Osteocyte (in vitro differentiated cells): Measurements from ENCODE around the gene TOM1L1. TPM values are rescaled to one million over a fixed set of nuclear protein-coding genes. Genes with fewer than 3 reads are reported as not detected.

Source experiments
- DNase-seq: peaks from one replicate; pipeline ENCODE4 v3.0.0; 2021; ENCODE audit warnings: mixed read lengths; ENCODE audit not compliant: unreplicated experiment; ENCODE audit errors: extremely low spot score
- H3K27ac Mint-ChIP-seq: one replicate; pipeline ENCODE4 v1.8.0; 2021; ENCODE audit warnings: mild to moderate bottlenecking, mixed read lengths; ENCODE audit not compliant: unreplicated experiment
- H3K27me3 Mint-ChIP-seq: one replicate; pipeline ENCODE4 v1.8.0; 2021; ENCODE audit warnings: mixed read lengths; ENCODE audit not compliant: unreplicated experiment
- H3K36me3 Mint-ChIP-seq: one replicate; pipeline ENCODE4 v1.8.0; 2021; ENCODE audit warnings: mixed read lengths; ENCODE audit not compliant: unreplicated experiment
- H3K4me1 Mint-ChIP-seq: one replicate; pipeline ENCODE4 v1.8.0; 2021; ENCODE audit warnings: mixed read lengths; ENCODE audit not compliant: unreplicated experiment
- H3K4me3 Mint-ChIP-seq: one replicate; pipeline ENCODE4 v1.8.0; 2021; ENCODE audit warnings: mild to moderate bottlenecking, moderate library complexity, mixed read lengths; ENCODE audit not compliant: unreplicated experiment
- H3K9me3 Mint-ChIP-seq: one replicate; pipeline ENCODE4 v1.8.0; 2021; ENCODE audit warnings: mixed read lengths; ENCODE audit not compliant: unreplicated experiment
- CTCF ChIP-seq: fragments of 200-600 bp; sonication (generic); IDR thresholded peaks from 2 replicates; pipeline ENCODE4 v1.5.0; 2021; ENCODE audit warnings: antibody characterized with exemption, mild to moderate bottlenecking, moderate library complexity
- total RNA-seq: library from RNA; stranded (reverse); gene quantifications from 2 replicates; pipeline ENCODE4 v1.2.1, GENCODE V29; 2021

Gene TOM1L1
- total RNA-seq, 1 donor from 2014 or later, result 33.9 TPM

GRCh38 chr17:54916721-54917120, 16.1 kb downstream of the TOM1L1 start:
- no peak for DNase-seq
- no peak for TF ChIP-seq CTCF
- H3K27ac Mint-ChIP-seq, result no peak overlapping the region
- no peaks in the 10 kb centered on the region for H3K27me3 Mint-ChIP-seq
- peaks cover 16% of the 10 kb centered on the region for H3K9me3 Mint-ChIP-seq
- H3K4me3 Mint-ChIP-seq, result no peak overlapping the region
- H3K4me1 Mint-ChIP-seq, result no peaks in the 10 kb centered on the region
- H3K36me3 Mint-ChIP-seq, result peaks cover 63% of the 10 kb centered on the region

GRCh38 chr17:54919425-54919824, 18.8 kb downstream of the TOM1L1 start:
- TF ChIP-seq CTCF, result no peak
- H3K27me3 Mint-ChIP-seq, result no peaks in the 10 kb centered on the region
- no peak overlapping the region for H3K4me3 Mint-ChIP-seq
- H3K36me3 Mint-ChIP-seq, result peaks cover 61% of the 10 kb centered on the region
- no peaks in the 10 kb centered on the region for H3K4me1 Mint-ChIP-seq
- no peak overlapping the region for H3K27ac Mint-ChIP-seq
- H3K9me3 Mint-ChIP-seq, result peaks cover 16% of the 10 kb centered on the region
- DNase-seq, result no peak

- no peak for TF ChIP-seq CTCF
- H3K27me3 Mint-ChIP-seq, result no peaks in the 10 kb centered on the region
- no peak overlapping the region for H3K27ac Mint-ChIP-seq
- no peak for DNase-seq
- no peaks in the 10 kb centered on the region for H3K4me1 Mint-ChIP-seq
- H3K9me3 Mint-ChIP-seq, result peaks cover 15% of the 10 kb centered on the region
- H3K4me3 Mint-ChIP-seq, result no peak overlapping the region
- peaks cover 57% of the 10 kb centered on the region for H3K36me3 Mint-ChIP-seq
These were observed 20.2 kb downstream of the TOM1L1 start for GRCh38 chr17:54920819-54921218.

- no peak for DNase-seq
- no peak overlapping the region for H3K27ac Mint-ChIP-seq
- H3K27me3 Mint-ChIP-seq, result no peaks in the 10 kb centered on the region
- H3K36me3 Mint-ChIP-seq, result peaks cover 39% of the 10 kb centered on the region
- no peaks in the 10 kb centered on the region for H3K9me3 Mint-ChIP-seq
- H3K4me1 Mint-ChIP-seq, result peaks cover 12% of the 10 kb centered on the region
- no peak for TF ChIP-seq CTCF
- no peak overlapping the region for H3K4me3 Mint-ChIP-seq
These were observed 23.8 kb downstream of the TOM1L1 start for GRCh38 chr17:54924405-54924804.

GRCh38 chr17:54927525-54927924, 26.9 kb downstream of the TOM1L1 start:
- DNase-seq, result no peak
- Mint-ChIP-seq H3K27ac (no peak overlapping the region), H3K4me1 (peaks cover 20% of the 10 kb centered on the region), H3K9me3 (no peaks in the 10 kb centered on the region), H3K4me3 (no peak overlapping the region), H3K36me3 (peaks cover 36% of the 10 kb centered on the region), H3K27me3 (no peaks in the 10 kb centered on the region)
- TF ChIP-seq CTCF, result no peak
